K562 (cell line): Measurements from ENCODE around the gene PKD1L1. TPM values are rescaled to one million over a fixed set of nuclear protein-coding genes. Genes with fewer than 3 reads are reported as not detected.

ENCODE experiments used
- HCFC1 ChIP-seq: IDR thresholded peaks from 2 replicates; pipeline ENCODE4 v1.6.1; 2012; ENCODE audit warnings: low read depth, low read length, improper control_type of control experiment
- KLF16 ChIP-seq: IDR thresholded peaks from 2 replicates; pipeline ENCODE4 v1.6.1; 2016; ENCODE audit warnings: antibody characterized with exemption
- MTA1 ChIP-seq: fragments of 450-650 bp; IDR thresholded peaks from 2 replicates; pipeline ENCODE4 v1.6.1; 2017; ENCODE audit warnings: borderline replicate concordance
- RBBP5 ChIP-seq: fragments of 200-600 bp; sonication (generic); IDR thresholded peaks from 2 replicates; pipeline ENCODE4 v1.6.1; 2012; ENCODE audit warnings: borderline replicate concordance, mild to moderate bottlenecking, low read length, control low read depth, inconsistent platforms; ENCODE audit not compliant: insufficient read depth, poor library complexity, severe bottlenecking
- TARDBP ChIP-seq: fragments of 450-650 bp; IDR thresholded peaks from 2 replicates; pipeline ENCODE4 v1.6.1; 2016
- polyA plus RNA-seq, 8 experiments: library from polyadenylated mRNA; depleted of rRNA in 4 of 8; stranded (reverse) in 5 of 8; unstranded in 3 of 8; fragments of >200 nt; fragmentation: Nextera tagmentation in 2 of 8; fragmentation: Illumina TruSeq in 1 of 8; extraction: Ambion mirVana in 2 of 8; extraction: Trizol in 1 of 8; gene quantifications; 2 replicates each; pipeline versions ENCODE4 v1.2.1 to v1.2.3, GENCODE V29; 2011 to 2014; ENCODE audit warnings: inconsistent platforms in 1 of 8, missing spikeins in 1 of 8
- total RNA-seq, 7 experiments: library from RNA; depleted of rRNA in 6 of 7; stranded (reverse); fragments of >200 nt in 6 of 7; fragmentation: Illumina TruSeq in 2 of 7; extraction: Trizol in 2 of 7; gene quantifications; 2 replicates each; pipeline versions ENCODE4 v1.2.1 to v1.2.3, GENCODE V29; 2011 to 2021; ENCODE audit warnings: low replicate concordance in 1 of 7
- TF ChIP-seq, protein P1 (sequence below): sonication (generic); formaldehyde crosslinking; IDR thresholded peaks from 2 replicates; pipeline ENCODE4 v1.8.1; 2023; ENCODE audit warnings: mild to moderate bottlenecking, missing genetic modification reagents
- TF ChIP-seq, protein P2 (sequence below), 2 experiments: fragments of 450-650 bp; IDR thresholded peaks; 2 replicates each; pipeline ENCODE4 v1.6.1; 2018; ENCODE audit warnings: mild to moderate bottlenecking in 2 of 2, low read depth in 1 of 2; ENCODE audit not compliant: partially characterized antibody in 2 of 2
- TF ChIP-seq, protein P3 (sequence below), 2 experiments: fragments of 450-650 bp in 1 of 2; sonication (generic) in 1 of 2; formaldehyde crosslinking; conservative IDR thresholded peaks; 2 replicates each; pipeline versions ENCODE4 v1.4.0 to v1.8.1; 2020 to 2022; ENCODE audit warnings: mild to moderate bottlenecking in 1 of 2, missing genetic modification reagents in 1 of 2

The PKD1L1 gene
- total and polyA plus RNA-seq, 9 of the 15 experiments (the other 6 are each of a cell fraction or from before 2014, with no cell fraction given): 0.01 to 0.02 TPM; not detected in 7

DNA sequence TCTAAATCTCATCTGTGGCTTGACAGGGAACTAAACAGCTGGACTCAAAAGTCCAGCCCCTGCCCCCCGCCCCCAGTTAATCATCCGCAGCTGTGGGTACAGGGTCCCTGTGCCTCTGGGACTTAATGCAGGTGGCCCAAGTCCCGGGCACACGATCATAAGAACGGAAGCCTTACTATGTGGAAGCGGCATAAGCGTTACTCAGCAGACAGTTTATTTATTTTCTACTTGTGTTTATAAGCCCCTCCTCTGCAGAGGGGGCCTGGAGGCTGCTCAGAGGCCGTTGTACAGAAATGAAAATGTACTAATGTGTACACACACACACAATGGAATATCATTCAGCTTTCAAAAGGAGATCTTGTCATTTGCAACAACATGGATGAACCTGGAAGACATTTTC, 208.4 kb downstream of the PKD1L1 start (continued):
- TF ChIP-seq RBBP5 (no peak), MTA1 (no peak), TARDBP (no peak), HCFC1 (no peak), KLF16 (no peak)
- TF ChIP-seq, protein P1, sequence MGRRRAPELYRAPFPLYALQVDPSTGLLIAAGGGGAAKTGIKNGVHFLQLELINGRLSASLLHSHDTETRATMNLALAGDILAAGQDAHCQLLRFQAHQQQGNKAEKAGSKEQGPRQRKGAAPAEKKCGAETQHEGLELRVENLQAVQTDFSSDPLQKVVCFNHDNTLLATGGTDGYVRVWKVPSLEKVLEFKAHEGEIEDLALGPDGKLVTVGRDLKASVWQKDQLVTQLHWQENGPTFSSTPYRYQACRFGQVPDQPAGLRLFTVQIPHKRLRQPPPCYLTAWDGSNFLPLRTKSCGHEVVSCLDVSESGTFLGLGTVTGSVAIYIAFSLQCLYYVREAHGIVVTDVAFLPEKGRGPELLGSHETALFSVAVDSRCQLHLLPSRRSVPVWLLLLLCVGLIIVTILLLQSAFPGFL (CRISPR knock-in tag): no peak
- TF ChIP-seq, protein P2, sequence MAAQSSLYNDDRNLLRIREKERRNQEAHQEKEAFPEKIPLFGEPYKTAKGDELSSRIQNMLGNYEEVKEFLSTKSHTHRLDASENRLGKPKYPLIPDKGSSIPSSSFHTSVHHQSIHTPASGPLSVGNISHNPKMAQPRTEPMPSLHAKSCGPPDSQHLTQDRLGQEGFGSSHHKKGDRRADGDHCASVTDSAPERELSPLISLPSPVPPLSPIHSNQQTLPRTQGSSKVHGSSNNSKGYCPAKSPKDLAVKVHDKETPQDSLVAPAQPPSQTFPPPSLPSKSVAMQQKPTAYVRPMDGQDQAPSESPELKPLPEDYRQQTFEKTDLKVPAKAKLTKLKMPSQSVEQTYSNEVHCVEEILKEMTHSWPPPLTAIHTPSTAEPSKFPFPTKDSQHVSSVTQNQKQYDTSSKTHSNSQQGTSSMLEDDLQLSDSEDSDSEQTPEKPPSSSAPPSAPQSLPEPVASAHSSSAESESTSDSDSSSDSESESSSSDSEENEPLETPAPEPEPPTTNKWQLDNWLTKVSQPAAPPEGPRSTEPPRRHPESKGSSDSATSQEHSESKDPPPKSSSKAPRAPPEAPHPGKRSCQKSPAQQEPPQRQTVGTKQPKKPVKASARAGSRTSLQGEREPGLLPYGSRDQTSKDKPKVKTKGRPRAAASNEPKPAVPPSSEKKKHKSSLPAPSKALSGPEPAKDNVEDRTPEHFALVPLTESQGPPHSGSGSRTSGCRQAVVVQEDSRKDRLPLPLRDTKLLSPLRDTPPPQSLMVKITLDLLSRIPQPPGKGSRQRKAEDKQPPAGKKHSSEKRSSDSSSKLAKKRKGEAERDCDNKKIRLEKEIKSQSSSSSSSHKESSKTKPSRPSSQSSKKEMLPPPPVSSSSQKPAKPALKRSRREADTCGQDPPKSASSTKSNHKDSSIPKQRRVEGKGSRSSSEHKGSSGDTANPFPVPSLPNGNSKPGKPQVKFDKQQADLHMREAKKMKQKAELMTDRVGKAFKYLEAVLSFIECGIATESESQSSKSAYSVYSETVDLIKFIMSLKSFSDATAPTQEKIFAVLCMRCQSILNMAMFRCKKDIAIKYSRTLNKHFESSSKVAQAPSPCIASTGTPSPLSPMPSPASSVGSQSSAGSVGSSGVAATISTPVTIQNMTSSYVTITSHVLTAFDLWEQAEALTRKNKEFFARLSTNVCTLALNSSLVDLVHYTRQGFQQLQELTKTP (IDR thresholded peaks at IDR 0.05; ENCODE audit: low read depth in 1 of 2, partially characterized antibody in 2 of 2): no peak
- TF ChIP-seq, protein P3, sequence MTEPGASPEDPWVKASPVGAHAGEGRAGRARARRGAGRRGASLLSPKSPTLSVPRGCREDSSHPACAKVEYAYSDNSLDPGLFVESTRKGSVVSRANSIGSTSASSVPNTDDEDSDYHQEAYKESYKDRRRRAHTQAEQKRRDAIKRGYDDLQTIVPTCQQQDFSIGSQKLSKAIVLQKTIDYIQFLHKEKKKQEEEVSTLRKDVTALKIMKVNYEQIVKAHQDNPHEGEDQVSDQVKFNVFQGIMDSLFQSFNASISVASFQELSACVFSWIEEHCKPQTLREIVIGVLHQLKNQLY (CRISPR knock-in tag; conservative IDR thresholded peaks at IDR 0.05): no peak
- TF ChIP-seq, all 486 proteins: peak for 0
